Stimulated activated CD4-positive, alpha-beta T cell treated with anti-CD3 and anti-CD28 coated beads, Interleukin-1b, Interleukin-23, amount 100 ng/mL, for 48 hours (primary cell): ENCODE results near the gene MTG1.
"Not testable (repeated sequence)": the region's sequence is repeated elsewhere in the genome, so short reads cannot be mapped to it uniquely, and the experiment has no call there.

Experiments used
- DNase-seq: peaks from one replicate; pipeline ENCODE4 v3.0.0-alpha.2; 2020

MTG1 gene

GRCh38 chr10:133401981-133402725 lies 8.2 kb downstream of the MTG1 start:
- DNase-seq: no peak

- DNase-seq: no peak
Observed at GRCh38 chr10:133403359-133403758, 9.4 kb downstream of the MTG1 start.

GRCh38 chr10:133403784-133404183 lies 9.8 kb downstream of the MTG1 start:
- DNase-seq: no peak

GRCh38 chr10:133405272-133405671 lies 11.3 kb downstream of the MTG1 start:
- no peak for DNase-seq

GRCh38 chr10:133405844-133406527 lies 12.0 kb downstream of the MTG1 start:
- DNase-seq: no peak

- DNase-seq: no peak
Observed at GRCh38 chr10:133411523-133412380, 17.8 kb downstream of the MTG1 start.

- no peak for DNase-seq
Observed at GRCh38 chr10:133412381-133412711, 18.4 kb downstream of the MTG1 start.

- not testable (repeated sequence) for DNase-seq
Observed at GRCh38 chr10:133414401-133414800, 20.4 kb downstream of the MTG1 start.

GRCh38 chr10:133415752-133416151 lies 21.8 kb downstream of the MTG1 start:
- DNase-seq: no peak

GRCh38 chr10:133418289-133418993 lies 24.5 kb downstream of the MTG1 start:
- no peak for DNase-seq

GRCh38 chr10:133419211-133419950 lies 25.4 kb downstream of the MTG1 start:
- no peak for DNase-seq

- no peak for DNase-seq
Observed at GRCh38 chr10:133420028-133420427, 26.1 kb downstream of the MTG1 start.

- DNase-seq: no peak
Observed at GRCh38 chr10:133420579-133420978, 26.6 kb downstream of the MTG1 start.

GRCh38 chr10:133421336-133422222 lies 27.6 kb downstream of the MTG1 start:
- no peak for DNase-seq

GRCh38 chr10:133422223-133422806 lies 28.4 kb downstream of the MTG1 start:
- no peak for DNase-seq

GRCh38 chr10:133422807-133423771 lies 29.1 kb downstream of the MTG1 start:
- DNase-seq: no peak

GRCh38 chr10:133424102-133424501 lies 30.1 kb downstream of the MTG1 start:
- DNase-seq: not testable (repeated sequence)

- not testable (repeated sequence) for DNase-seq
Observed at GRCh38 chr10:133424601-133425000, 30.6 kb downstream of the MTG1 start, which contains the start of gene SPRN. SPRN (minus strand) TSS chr10:133424625; CDS start chr10:133423681, 944 bp downstream.

GRCh38 chr10:133429571-133429970 lies 35.6 kb downstream of the MTG1 start:
- not testable (repeated sequence) for DNase-seq
